CD4-positive, alpha-beta T cell treated with Interleukin-21 for 1 hour (primary cell): ENCODE results near the gene DHX16.
A peak's percentile ranks its signal among the peaks of the same experiment; 100 is the strongest.

Experiments
- DNase-seq: peaks from one replicate; pipeline ENCODE4 v3.0.0-alpha.2; 2020

DHX16 gene

DNA sequence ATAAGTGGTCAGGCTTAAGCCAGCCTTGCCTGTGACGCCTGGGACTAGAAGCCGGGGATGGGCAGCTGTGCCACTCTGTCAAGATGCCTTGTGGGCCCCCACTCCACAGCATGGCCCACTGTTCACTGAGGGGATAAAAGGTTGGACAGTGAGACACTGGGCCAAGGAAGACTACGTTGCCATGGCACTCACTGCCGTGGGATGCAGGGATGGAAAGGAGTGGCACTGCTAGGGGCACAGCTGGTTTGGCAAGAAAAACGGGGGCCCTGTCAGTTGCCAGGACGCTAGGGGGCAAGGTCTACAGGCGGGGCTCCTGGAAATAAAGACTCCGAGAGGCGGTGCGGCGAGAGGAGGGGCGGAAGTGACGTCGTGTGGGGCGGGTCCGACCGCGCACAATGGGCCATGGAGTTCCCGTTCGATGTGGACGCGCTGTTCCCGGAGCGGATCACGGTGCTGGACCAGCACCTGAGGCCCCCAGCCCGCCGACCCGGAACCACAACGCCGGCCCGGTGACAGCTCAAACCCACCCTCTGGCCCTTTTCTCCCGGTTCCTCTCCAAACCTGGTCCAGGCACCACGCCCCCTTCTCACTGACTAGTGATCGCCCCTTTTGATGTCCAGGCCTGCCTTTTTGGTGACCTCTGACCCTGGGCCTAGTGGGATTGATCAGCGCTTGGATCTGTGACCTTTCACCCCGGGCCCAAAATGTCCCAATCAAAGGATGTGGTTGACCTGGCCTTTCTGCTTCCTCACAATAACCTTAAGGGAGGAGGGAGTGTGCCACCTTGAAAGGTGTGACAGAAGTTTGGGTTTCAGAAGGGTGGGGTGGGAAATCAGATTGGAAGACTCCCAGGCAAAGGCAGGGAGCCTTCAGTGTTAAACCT, 46.1 kb downstream of the DHX16 start, which contains the start of gene ATAT1:
Gene ATAT1, plus strand, starts transcription at position 391 of the 883 bp plus-strand sequence.
- peak; percentile 92 for DNase-seq

DNA sequence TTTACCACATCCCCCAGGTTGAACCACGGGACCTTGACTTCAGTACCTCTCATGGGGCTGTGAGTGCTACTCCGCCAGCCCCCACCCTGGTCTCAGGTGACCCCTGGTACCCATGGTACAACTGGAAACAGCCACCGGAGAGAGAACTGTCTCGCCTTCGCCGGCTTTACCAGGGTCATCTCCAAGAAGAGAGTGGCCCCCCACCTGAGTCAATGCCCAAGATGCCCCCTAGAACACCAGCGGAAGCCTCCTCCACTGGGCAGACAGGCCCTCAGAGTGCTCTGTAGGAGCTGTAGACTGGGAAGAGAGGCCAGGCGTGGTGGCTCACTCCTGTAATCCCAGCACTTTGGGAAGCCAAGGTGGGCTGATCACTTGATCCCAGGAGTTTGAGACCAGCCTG, 47.3 kb downstream of the DHX16 start:
- no peak for DNase-seq

GRCh38 chr6:30619561-30619960, 53.2 kb downstream of the DHX16 start:
- DNase-seq = no peak

- DNase-seq = no peak
These were observed 54.5 kb downstream of the DHX16 start for GRCh38 chr6:30618270-30618797.

DNA sequence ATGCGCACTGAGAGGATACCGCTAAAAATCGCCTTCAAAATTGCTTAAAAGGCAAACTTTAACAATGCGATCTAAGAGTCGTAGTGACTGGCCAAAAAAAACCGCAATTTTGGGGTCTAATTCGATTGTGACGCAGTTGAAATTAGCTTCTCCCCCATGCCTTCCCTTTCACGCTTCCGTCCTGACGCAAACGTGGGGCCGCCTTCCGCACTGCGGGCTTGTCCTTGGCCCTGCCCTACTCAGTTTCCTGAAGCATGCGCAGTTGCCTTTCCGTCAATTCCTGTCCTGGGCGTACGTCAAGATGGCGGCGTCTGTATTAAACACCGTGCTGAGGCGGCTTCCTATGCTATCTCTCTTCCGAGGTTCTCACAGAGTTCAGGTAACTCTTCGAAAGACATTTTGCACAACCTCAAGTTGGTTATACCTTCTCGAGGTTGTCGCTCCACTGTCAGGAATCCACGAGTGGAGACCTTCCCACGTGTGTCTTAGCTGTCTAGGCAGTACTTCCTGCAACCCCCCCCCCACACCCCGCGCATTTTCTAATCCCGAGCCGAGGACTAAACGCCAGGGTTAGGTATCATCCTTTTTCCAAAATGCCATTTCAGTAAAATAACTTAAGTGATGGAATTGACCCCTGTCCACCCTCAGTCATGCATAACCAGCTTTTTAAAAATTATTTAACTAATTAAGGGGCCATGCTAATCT, 55.1 kb downstream of the DHX16 start, which contains the start of gene MRPS18B:
Gene MRPS18B, plus strand, starts transcription at position 276 of the 705 bp plus-strand sequence. Its CDS starts 26 bp downstream, at position 302.
- peak; percentile 99 for DNase-seq

GRCh38 chr6:30616811-30617564, 55.8 kb downstream of the DHX16 start, which contains the start of gene PPP1R10:
PPP1R10 (minus strand) TSS chr6:30617243; CDS start chr6:30609944, 7,299 bp downstream.
- DNase-seq = peak; percentile 100

DNA sequence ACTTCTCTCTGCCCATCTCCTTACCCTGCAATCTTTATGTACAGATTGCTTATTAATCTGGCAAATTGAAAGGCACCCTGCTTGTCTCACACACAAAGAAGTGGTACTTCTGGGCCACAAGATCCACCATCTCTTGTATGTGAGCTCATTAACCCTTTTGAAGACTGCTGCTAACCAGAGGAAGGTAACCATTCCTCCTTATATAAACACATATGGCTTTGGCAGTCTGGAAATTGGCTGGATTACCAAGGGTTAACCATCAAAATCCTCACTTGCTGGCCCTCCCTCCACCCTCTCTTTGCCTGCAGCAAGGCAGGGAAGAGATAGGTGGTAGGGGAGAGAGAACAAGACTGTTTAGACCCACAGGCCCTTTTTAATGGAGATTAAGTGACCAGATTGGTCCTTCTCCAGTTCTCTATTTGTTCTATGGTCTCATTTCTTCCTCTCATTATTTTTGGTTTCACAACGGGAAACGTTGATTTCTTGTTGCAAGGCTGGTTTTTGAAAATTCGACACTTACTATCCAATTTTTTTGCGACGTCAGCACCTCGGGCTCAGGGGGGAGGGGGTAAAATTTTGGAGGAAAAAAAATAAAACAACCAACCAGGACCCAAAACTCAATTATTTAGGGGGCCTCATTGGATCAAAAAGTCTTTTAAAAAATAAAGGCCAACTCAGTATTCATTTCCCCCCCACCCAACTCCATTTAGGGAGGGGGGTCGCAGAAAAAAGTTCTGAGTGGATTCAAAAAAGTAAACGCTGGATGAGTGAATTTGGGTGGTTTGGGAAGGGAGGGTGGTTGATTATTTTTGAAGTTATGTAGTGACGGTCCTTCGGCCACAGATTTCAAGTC, 56.6 kb downstream of the DHX16 start:
- DNase-seq = peak; percentile 76

DNA sequence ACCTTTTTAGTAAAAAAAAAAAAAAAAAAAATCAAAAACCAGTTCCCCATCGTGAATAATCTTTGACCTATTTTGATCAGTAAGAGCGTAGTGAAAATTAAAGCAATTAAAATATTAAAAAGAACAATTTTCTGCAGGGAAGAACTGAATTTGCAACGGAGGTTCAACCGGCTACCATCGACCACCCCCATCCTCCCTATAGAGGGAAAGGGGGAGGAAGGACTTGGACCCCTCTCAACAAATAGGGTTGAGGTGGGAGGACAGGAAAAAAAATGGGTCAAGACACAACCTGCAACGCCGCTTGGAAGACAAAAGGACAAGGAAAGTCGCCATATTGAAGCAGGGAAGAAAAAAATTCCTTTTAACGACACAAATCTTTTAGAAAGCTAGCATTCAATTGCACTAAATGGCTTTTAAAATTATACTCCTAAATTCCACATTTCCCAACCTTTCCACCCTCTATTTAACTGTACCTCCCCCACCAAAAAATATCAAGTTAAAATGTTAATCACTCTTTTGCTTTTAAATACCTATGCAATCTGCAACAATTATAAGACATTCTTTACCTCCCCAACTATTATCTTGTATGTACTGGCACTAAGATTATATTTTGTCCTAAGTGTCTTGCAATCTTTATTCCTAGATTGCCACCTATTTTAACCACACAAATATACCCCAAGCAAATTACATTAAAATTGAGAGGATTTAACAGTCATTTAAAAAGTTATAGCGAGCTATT, 57.4 kb downstream of the DHX16 start:
- DNase-seq = peak; percentile 70

GRCh38 chr6:30614843-30615218, 58.0 kb downstream of the DHX16 start:
- DNase-seq = peak; percentile 97

GRCh38 chr6:30614044-30614842, 58.6 kb downstream of the DHX16 start:
- DNase-seq = peak; percentile 44

GRCh38 chr6:30613251-30614043, 59.4 kb downstream of the DHX16 start:
- no peak for DNase-seq

- DNase-seq = no peak
These were observed 60.0 kb downstream of the DHX16 start for GRCh38 chr6:30612687-30613248.

DNA sequence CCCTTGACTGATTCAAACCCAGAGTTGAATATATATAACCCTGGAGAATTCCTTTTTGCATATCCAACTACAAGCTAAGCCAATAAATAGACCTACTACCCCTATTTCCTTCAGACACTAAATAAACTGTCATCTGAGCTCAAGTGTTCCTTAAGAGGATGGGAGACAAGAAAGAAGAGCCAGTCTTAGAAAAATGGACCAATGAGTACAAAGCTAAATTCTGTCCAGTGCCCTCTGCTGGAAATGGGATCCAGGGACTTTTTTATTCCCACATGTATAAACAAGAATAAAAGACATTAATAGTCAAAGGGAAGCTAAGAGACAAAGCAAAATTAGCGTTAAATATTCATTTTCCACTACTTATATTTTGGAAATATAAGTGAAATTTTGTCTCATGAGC, 60.6 kb downstream of the DHX16 start:
- DNase-seq = no peak

- no peak for DNase-seq
These were observed 61.0 kb downstream of the DHX16 start for GRCh38 chr6:30611856-30612194.

- no peak for DNase-seq
These were observed 61.5 kb downstream of the DHX16 start for GRCh38 chr6:30611150-30611855.

DNA sequence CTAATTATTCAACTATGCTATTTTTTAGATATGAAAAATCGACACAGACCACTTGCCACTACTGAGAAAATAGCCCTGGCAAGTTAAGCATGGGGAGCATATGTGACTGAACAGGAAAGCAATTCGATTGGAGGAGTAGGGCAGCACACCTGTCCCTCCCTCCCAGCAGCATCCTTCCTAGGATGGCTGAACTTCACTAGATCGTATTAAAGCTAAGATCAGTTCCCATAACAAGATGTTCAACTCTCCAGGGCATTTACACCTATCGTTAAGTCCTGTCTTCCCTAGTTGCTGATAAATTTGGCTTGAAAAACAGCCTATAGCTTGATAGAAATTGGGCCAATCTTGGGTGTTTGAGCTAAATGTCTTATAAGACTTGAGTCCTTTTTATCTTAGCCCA, 62.7 kb downstream of the DHX16 start:
- no peak for DNase-seq

DNA sequence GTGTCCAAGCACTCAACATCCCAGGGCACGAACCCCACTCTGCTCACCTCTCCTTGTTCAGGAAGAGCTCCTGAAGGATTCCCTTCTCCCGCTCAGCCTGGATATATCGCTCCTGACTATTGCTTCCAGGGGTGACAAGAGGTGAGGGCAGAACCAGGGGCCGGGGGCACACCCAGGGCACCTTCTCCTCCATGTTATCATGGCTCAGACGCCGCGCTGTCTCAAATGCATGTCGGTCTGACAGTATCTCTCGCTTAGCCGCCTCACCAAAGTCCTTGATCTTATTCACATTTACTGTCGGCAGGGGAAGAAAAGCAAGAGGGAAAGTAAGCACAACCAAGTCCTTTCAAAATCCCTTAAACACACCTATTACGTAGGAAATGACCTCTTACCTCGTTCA, 68.8 kb downstream of the DHX16 start:
- no peak for DNase-seq
